Thyroid gland (tissue), 4 donors: Measurements from ENCODE around the gene IMPA2.

Experiments used
- POLR2A ChIP-seq, 2 donors: fragments of 450-650 bp; IDR thresholded peaks; one replicate each; pipeline ENCODE4 v1.6.1; 2017; ENCODE audit warnings: antibody characterized with exemption in 2 of 2, mild to moderate bottlenecking in 2 of 2, moderate library complexity in 1 of 2
- TF ChIP-seq, protein P1 (sequence below), 6 experiments: fragments of 200-600 bp in 3 of 6; fragments of 450-650 bp in 3 of 6; sonication (generic) in 3 of 6; IDR thresholded peaks; one replicate each; pipeline ENCODE4 v1.5.1; 2016 to 2019; ENCODE audit warnings: antibody characterized with exemption in 6 of 6, mild to moderate bottlenecking in 2 of 6, inconsistent platforms in 1 of 6, moderate library complexity in 1 of 6

- TF ChIP-seq POLR2A (IDR thresholded peaks at IDR 0.05): no peak
- TF ChIP-seq, protein P1, sequence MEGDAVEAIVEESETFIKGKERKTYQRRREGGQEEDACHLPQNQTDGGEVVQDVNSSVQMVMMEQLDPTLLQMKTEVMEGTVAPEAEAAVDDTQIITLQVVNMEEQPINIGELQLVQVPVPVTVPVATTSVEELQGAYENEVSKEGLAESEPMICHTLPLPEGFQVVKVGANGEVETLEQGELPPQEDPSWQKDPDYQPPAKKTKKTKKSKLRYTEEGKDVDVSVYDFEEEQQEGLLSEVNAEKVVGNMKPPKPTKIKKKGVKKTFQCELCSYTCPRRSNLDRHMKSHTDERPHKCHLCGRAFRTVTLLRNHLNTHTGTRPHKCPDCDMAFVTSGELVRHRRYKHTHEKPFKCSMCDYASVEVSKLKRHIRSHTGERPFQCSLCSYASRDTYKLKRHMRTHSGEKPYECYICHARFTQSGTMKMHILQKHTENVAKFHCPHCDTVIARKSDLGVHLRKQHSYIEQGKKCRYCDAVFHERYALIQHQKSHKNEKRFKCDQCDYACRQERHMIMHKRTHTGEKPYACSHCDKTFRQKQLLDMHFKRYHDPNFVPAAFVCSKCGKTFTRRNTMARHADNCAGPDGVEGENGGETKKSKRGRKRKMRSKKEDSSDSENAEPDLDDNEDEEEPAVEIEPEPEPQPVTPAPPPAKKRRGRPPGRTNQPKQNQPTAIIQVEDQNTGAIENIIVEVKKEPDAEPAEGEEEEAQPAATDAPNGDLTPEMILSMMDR (IDR thresholded peaks at IDR 0.05): no peak
Measured at GRCh38 chr18:12003894-12004293, 22.6 kb downstream of the IMPA2 start.
